LHCN-M2 (cell line): Measurements from ENCODE around the gene PDE7B. TPM values are rescaled to one million over a fixed set of nuclear protein-coding genes. Genes with fewer than 3 reads are reported as not detected.

Experiments
- DNase-seq: peaks from one replicate; pipeline ENCODE4 v3.0.0-alpha.2; 2012; ENCODE audit warnings: low read depth
- total RNA-seq: library from RNA; depleted of rRNA; stranded (reverse); fragments of >200 nt; gene quantifications from 2 replicates; pipeline ENCODE4 v1.2.3, GENCODE V29; 2014

The PDE7B gene
- total RNA-seq, 1 experiment from 2014 or later: 1.5 TPM

DNA sequence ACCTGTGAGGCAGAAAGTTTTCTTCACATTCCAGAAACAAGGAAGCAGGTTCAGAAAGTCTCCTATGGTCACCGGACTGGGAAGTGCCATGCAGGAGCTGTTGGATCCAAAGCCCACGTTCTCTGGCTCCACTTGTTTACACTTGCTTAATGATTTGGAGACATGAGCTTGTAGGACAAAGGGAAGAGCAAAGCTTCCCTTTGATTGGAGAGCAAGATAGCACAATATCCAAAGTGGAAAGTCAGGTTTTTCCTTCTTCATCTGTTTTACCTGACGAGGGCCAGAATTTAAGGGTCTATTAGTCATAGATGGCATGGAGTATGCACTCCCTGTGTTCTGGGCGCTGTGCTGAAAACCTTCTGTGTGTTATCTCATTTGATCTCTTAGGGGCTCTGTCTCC lies 81.2 kb downstream of the PDE7B start:
- DNase-seq: no peak

DNA sequence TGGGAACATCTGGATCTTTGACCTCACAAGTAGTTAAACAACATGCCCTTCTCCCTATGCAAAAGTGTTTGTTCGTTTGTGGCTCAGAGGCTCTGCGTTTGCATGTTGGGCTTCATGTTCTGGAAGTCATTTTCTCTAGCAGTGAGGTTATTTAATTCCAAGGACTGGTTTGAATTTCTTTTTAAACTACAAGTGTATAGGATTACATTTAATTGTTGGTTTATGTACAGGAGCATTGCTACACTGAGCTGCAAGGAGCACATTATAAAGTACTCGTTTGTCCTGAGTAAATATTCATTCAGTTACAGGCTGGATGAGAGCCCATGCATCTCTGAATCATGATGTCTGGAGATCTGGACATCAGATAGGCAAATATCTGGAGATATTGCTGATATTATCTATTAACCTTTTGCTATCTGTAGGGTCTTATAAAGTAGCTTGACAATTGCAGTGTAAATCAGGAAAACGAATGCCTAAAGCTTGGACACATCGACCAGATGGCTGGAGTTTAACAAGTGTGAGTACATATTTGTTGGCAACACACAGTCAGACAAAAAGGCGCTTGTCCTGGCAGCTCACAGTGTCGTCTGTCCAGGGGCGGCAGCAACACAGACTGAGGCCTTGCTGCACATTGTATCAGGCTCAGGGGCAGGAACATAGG lies 84.6 kb downstream of the PDE7B start:
- DNase-seq: no peak

DNA sequence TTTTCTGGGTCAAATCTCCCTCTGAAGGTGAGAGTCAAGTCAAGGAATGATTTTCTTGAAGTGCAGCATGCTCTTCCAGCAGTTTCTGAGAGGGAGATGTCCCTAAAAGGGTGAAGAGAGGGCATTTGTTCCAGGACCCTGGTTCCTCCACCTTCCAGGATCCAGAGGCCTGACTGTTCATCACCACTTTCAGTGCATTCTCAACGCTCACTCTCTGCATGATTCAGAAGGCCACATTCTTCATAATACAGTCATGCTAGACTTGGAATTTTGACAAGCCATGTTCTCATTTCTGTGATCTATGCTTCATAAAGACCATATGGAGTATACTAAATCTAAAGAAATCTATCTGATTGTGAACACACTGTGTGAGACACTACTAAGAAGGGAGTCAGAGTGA lies 85.1 kb downstream of the PDE7B start:
- DNase-seq: peak; percentile 92

DNA sequence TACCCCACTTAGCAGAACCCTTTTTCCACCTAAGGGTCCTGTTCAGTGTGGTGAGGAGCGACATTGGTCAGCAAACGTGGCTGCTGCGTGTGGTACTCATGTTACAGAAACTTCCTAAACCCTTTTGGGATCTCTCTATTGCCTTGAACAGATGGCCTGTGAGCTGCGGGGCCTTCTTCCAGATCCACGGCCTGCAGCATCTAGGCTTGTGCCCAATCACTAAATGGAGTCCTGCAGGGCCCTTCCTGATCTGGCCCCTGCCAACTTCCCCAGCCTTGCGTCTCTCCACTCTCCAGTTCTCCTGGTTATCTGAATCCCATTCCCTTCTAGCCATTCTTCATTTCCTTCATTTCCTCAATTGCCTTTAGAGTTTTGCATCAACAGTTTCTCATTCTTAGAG lies 85.6 kb downstream of the PDE7B start:
- DNase-seq: no peak

DNA sequence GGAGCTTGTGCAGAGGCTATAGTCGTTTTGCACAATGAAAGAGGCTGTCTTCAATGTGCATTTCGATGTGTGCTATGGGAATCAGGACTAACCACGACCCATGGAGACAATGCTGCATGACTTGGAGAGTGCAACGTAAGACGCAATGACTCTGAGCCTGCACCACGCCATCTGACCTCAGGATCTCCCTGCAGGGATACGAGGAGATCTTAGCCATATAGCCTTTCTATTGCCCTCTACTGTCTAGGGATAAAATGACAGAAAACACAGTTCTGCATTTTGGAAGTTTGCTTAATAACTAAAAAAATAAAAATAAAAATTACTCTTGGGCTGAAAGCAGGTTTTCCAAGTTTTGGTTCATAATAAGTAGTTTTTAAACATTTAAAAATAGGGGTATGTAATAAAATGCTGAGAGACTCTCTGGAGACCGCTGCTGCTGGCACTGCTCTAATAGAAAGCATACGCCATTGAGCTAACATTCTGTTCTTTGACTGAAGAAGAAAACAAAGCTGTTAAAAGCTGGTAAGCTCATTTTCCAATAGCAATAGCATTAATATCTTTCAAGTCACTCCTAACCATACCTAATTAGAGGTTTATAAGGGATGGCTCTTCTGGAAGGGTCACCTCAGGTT lies 87.2 kb downstream of the PDE7B start:
- DNase-seq: peak; percentile 68

DNA sequence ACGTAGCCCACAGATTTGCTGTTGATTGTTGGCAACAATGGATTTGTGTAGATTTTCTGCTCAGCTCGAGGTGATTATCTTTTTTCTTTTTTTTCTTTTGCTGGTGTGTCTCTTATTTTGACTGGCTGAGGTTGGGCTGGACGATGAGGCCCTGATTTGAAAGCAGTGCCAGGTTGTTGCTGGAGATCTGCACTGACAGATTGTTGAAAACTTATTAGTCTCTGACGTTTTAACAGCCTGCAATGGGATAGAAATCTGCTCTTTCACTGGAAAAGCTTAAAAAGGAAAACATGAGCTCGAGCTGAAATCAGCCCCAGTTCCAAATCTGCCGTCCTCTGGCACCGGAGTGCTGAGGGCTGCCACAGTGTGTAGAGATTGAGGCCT lies 87.7 kb downstream of the PDE7B start:
- DNase-seq: no peak

DNA sequence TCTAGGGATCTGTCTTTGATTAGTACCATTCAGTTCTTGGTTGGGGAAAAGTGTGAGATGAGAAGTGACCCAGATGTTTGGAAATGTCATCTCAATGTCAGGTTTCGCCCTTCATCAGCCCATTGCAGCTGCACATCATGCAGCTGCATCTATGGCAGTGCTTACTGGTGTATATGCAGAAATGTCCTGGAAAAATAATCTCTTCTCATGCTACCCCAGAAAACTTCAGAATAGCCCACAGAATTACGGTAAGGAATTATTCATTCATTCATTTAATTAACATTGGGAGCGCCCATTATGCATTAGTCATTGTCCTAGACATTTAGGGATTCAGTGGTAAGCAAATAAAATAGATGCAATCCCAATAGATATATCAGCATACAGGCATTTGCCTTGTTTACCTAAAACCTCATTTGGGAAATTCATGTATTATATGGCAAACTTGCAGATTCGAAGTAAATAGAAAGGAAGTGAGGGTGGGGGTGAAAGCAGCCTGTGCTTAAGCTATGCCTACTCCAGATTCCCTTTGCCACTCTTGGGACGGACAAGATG lies 89.2 kb downstream of the PDE7B start:
- no peak for DNase-seq

DNA sequence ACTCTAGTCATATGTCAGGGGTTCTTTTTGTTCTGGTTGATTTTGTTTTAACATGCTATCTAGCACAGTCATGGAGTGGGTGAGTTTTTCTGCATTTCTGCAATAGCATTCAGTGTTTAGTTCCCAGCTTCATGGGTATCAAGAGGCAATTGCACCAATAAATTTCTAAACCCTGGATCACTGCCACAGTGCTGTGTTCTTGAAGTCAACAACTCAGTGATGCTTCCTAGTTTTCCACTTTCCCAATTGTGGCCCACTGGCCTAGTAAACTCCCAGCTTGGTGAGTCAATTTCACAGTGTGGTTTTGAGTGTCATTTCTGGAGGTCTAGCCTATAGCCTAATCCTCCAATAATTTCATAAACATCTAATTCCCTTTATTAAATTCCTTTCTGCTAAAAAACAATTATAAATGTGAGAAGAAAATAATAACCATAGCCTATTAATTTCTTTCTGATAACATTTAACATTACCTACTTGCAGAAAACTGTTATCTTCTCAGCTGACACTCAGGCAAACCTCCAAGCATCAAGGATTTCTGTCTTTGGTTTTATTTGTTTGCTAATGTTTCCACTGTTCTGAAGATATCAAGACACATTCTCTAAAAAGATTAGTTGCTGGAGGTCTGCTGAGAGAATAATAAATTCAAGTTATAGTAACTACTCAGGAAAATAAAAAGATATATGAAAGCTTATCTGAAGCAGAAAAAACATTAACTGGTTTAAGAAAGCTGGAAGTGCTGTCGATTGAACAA lies 89.9 kb downstream of the PDE7B start:
- peak; percentile 36 for DNase-seq

DNA sequence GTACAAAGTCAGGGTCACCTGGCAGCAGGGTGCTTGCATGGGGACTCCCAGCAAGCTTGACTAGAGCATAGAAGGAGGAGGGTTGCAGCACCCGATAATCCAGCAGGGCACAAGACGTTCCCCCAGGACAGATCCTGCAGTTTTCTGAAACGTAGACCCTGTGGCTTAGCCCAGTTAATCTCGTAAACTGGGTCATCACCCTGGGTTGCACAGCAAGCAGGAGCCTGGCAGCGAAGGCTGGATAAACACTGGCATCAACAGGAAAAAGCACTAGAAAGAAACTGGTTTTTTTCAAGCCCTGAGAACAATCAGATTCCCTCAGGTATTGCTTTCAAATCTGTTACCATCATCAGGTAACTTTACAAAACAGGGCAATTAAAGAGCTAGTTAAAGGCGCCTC lies 92.6 kb downstream of the PDE7B start:
- DNase-seq: no peak

DNA sequence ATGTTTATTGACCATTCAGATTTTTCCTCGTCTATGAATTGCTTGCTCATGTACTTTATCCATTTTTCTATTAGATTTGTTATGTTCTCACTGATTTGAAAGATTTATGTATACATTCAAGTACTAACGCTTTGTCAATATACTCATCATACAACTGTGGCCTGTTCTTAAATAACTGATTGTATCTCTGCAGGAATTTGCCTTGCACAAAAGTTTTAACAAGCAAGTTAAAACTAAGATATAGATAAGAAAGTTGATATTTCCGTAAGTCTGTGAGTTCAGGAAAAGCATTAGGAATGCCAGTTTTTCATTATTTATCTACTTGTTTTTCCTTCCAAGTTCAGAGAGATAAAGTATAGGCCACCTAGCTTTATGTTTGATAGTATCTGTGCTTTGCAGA lies 95.2 kb downstream of the PDE7B start:
- DNase-seq: no peak

DNA sequence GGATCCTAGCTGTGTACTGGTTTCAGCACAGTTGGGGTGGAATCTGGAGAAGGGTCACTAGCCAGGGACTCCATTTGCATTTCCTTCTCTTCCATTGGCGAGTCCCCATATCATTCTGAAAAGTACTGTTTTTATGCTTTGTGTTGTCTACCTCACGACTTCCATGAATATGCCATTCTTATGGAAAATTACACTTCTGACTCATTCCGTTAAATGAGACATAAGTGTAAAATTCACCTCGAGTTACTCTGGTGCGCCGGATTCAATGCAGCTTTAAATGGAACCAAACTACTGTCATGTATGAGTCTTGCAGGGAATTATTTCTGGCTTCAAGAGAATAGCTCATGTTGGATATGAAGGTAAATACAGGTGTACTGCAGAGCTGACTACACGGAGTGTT lies 99.2 kb downstream of the PDE7B start:
- no peak for DNase-seq

DNA sequence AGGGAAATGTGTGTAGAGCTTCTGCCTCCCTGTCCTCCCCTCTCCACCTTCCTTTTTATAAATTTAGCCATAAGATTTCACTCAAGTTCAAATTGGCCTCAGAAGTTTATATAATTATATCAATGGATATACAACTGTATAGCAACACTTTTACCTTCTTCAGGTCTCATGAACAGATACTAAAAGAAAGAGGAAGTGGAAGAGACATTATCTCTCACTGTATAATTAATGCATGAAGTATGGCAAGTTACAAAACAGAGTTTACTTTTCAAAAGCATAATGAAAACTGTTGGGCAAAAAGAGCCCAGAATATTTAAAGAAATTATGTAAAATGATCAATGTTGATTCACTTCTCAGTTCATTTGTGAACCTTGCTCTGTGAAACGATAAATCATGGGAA lies 99.7 kb downstream of the PDE7B start:
- no peak for DNase-seq

DNA sequence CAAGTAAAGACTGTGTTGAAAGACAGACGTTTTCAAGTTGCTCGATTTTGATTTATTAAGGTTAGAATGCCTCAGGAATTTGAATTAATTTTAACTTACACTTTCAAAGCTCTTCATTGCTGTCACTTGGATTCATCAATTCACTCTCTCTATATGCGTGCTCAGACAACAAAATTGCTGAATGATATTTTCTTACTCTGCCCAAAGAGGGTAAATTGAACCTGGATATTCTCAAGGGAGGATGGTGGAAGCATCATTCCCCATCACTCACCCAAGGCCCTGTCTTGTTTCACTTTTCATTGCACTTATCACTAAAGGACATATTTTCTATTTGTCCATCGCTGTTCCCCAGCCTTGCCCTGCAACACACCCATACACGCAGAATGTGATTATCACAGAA lies 102.3 kb downstream of the PDE7B start:
- DNase-seq: no peak

DNA sequence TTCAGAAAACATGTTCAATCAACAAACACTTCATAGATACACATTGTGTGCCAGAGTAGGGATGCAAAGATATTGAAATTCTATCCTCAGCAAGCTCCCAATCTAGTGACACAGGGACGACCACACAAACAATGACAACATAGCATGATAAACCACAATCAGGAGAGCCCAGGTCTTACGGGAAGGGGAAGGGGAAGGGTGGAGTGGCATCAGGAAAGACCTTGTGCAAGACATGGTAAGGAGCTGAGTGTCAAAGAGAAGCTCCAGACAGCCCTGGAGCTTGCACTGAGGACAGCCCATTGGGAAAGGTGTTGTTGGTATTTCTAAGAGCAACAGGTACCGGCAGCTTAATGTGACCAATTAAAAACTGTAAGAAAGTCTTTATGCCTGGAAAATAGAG lies 103.6 kb downstream of the PDE7B start:
- DNase-seq: no peak

DNA sequence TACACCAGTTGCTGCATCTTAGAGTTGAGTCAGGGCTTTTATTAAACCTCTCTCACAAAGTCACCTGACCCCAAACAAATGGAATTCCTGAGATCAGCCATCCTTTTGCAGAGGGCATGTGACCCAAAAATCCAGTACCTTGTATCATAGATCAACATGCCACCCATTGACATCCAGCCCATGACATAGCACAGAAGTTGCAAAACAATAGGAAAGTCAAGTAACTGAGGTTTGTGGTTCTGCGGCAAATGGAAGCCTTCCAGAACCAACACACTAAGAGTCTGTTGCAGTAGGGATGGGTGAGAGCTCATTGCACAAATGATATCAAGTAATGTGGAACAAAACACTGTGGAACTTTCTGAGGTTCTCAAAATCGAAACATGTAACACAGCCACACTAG lies 111.2 kb downstream of the PDE7B start:
- DNase-seq: peak; percentile 92

DNA sequence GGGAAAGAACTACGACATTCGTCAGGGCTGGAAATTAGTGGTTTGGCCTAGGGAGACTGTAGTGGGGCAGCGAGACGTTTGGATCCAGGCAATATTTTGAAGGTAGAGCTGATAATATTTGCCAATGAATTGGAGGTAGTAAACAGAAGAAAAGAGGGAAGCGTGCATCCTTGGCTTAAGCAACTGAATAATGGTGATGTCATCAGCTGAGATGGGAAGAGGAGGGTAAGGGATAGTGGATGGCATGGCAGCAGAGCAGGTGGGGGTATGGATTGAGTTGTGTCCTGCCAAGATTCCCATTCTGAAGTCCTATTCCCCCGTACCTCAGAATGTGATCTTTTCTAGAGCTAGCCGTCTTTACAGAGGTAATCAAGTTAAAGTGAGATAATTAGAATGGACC lies 119.2 kb downstream of the PDE7B start:
- no peak for DNase-seq

DNA sequence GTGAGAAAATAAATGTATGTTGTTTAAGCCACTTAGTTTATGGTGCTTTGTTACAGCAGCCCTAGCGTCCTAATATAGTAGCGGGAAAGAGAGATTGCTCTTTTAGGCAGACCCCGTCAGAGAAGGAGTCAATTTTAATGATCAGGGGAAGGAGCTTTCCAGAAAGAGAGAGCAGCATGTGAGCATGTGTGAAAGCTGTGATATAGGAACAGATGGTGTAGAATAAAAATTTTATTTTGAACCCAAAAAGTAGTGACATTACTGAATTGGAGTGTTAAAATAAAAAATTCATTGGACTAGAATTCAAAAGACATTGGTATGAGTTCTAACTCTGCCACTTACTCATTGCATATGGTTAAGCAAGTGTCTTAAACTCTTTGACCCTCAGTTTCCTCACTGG lies 119.8 kb downstream of the PDE7B start:
- DNase-seq: no peak

DNA sequence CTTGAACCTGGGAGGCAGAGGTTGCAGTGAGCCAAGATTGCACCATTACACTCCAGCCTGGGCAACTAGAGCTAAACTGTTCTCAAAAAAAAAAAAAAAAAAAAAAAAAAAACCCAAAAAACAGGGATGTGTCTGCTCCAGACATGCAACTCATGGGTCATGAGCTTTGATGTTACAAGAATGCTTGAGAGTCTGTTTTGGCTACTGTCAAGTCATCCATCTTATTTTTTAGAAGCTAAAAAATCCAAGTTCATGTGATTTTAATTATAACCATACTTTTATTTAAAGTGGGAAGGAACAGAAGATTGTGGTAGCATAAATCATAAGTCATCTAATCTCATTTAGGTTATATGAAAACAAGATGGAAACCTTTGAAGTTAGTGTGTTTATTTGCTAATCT lies 120.6 kb downstream of the PDE7B start:
- no peak for DNase-seq

DNA sequence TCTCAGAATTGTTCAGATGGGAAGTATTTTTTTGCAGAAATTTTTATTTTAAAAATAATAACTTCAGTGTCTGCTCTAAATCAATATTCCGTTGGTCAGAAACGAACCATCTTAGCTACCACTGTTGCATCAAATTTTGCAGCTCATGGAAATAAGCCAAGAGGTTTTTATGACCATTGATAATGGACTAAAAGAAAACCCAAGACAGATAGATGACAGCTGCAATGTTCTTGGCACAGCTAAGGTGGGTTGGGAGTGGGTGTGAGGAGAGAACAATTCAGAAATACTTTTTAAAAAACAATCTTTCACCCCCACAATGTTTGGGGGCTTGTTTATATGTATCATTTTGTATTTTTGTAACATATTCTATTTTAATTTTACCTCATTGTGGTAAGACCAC lies 121.1 kb downstream of the PDE7B start:
- DNase-seq: peak; percentile 37

DNA sequence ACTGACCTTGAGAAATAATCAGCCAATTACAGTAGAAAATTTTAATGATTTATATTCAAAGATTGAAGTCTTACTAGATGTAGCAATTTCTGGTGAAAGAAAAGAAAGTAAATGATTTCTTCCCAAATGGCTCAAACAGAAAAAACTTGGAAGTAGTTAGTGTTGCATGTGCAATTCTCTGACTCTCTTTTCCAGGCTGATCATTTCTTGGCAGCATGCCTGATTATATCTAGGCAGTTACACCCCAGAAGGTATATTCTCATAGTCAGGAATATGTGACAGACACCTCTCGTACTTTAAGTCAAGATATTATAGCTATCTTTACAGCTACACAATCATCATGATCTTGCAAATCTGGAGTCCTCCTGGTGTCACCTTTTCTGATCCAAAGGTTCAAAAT lies 122.9 kb downstream of the PDE7B start:
- no peak for DNase-seq

DNA sequence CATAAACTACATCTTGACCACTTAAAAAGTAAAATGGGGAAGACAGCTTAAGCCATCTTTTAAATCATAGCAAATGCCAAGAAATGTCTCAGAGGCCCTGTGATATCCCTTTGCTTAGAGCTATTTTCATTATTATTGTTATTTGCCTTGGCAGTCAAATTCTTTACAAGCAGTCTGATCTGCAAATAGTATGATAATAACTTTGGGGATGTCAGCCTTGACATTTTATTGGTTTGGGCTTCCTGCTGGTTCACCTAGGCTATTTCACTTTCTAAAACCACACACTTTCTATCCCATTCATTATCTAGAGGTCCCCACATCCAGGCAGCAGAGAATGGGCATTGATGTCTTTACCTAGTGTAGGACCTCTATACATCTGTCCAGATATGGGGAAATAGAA lies 125.1 kb downstream of the PDE7B start:
- DNase-seq: no peak

DNA sequence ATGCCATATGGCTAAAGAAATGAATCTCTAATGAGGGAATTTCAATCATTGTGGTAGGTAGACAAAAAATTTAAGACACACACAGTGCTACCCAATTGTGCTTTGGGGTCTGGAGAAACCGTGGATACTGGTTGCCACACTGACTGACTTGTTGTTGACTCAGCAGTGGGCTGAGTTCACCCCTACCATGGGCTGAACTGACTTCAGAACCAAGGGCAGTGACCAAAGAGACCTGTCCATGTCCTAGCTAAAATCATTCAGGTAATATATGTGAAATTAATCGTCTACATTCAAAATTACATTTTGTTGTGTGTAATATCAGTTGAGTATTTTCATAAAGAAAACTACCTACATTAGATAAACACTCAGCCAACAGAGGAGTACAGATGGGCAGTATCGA lies 131.6 kb downstream of the PDE7B start:
- DNase-seq: no peak
